ENCODE results near the gene ITPR2.

Gene ITPR2

GRCh38 chr12:26373606-26374495 is 459.1 kb downstream of the ITPR2 start:
- no peak for DNase-seq

- no peak for DNase-seq
Observed at GRCh38 chr12:26372866-26373265, 460.1 kb downstream of the ITPR2 start.

GRCh38 chr12:26370098-26370497 is 462.9 kb downstream of the ITPR2 start:
- no peak for DNase-seq

- DNase-seq: no peak
Observed at GRCh38 chr12:26369588-26369987, 463.4 kb downstream of the ITPR2 start.

- DNase-seq: no peak
Observed at GRCh38 chr12:26367991-26368730, 464.8 kb downstream of the ITPR2 start.

GRCh38 chr12:26361964-26362363 is 471.0 kb downstream of the ITPR2 start:
- no peak for DNase-seq

GRCh38 chr12:26360062-26360461 is 472.9 kb downstream of the ITPR2 start:
- no peak for DNase-seq

GRCh38 chr12:26359576-26359975 is 473.4 kb downstream of the ITPR2 start:
- DNase-seq: no peak

- no peak for DNase-seq
Observed at GRCh38 chr12:26358651-26359050, 474.3 kb downstream of the ITPR2 start.

- no peak for DNase-seq
Observed at GRCh38 chr12:26347300-26347699, 485.7 kb downstream of the ITPR2 start.

GRCh38 chr12:26346736-26347135 is 486.3 kb downstream of the ITPR2 start:
- DNase-seq: no peak

- no peak for DNase-seq
Observed at GRCh38 chr12:26345471-26346003, 487.5 kb downstream of the ITPR2 start.

- no peak for DNase-seq
Observed at GRCh38 chr12:26341491-26341890, 491.5 kb downstream of the ITPR2 start.

- no peak for DNase-seq
Observed at GRCh38 chr12:26340649-26341048, 492.3 kb downstream of the ITPR2 start.

- no peak for DNase-seq
Observed at GRCh38 chr12:26339976-26340375, 493.0 kb downstream of the ITPR2 start.

- no peak for DNase-seq
Observed at GRCh38 chr12:26338586-26339572, 494.1 kb downstream of the ITPR2 start.

- no peak for DNase-seq
Observed at GRCh38 chr12:26335651-26336050, 497.3 kb downstream of the ITPR2 start.

- DNase-seq: no peak
Observed at GRCh38 chr12:26334621-26335124, 498.3 kb downstream of the ITPR2 start.

- no peak for DNase-seq
Observed at GRCh38 chr12:26331960-26332359, 501.0 kb downstream of the ITPR2 start.

- no peak for DNase-seq
Observed at GRCh38 chr12:26331136-26331535, 501.9 kb downstream of the ITPR2 start.

GRCh38 chr12:26327975-26328644 is 504.9 kb downstream of the ITPR2 start:
- no peak for DNase-seq

GRCh38 chr12:26323673-26324072 is 509.3 kb downstream of the ITPR2 start:
- DNase-seq: no peak

Measured in NCI-H1417 treated with DMSO at 0.1 percent for 48 hours (cell line).